GM23338 (cell line): ENCODE measurements around the gene ZNF496. TPM values are rescaled to one million over a fixed set of nuclear protein-coding genes. Genes with fewer than 3 reads are reported as not detected.

ENCODE experiments used
- ATAC-seq: fragments of 200-7000 bp; cut with Tn5 transposase; 3 replicates; pipeline ENCODE4 v1.9.1; 2020
- DNase-seq: peaks from one replicate; pipeline ENCODE4 v3.0.0-alpha.2; 2015; ENCODE audit warnings: low spot score
- H2AFZ ChIP-seq: fragments of 200-600 bp; sonication (generic); 2 replicates; pipeline ENCODE4 v1.8.0; 2016; ENCODE audit warnings: antibody characterized with exemption, mild to moderate bottlenecking, moderate library complexity
- H3F3A ChIP-seq: fragments of 200-600 bp; sonication (generic); replicated peaks from 2 replicates; pipeline ENCODE4 v1.8.0; 2017; ENCODE audit warnings: antibody characterized with exemption, mixed run types, low read depth
- H3K27ac ChIP-seq: fragments of 200-600 bp; sonication (generic); 2 replicates; pipeline ENCODE4 v1.6.1; 2016; ENCODE audit warnings: low read depth
- H3K27me3 ChIP-seq: fragments of 200-600 bp; sonication (generic); 2 replicates; pipeline ENCODE4 v1.8.0; 2016; ENCODE audit warnings: mild to moderate bottlenecking, mixed run types, moderate library complexity; ENCODE audit not compliant: insufficient read depth
- H3K36me3 ChIP-seq: fragments of 200-600 bp; sonication (generic); 2 replicates; pipeline ENCODE4 v1.8.0; 2016; ENCODE audit warnings: mild to moderate bottlenecking; ENCODE audit not compliant: insufficient read depth
- H3K4me1 ChIP-seq: fragments of 200-600 bp; sonication (generic); 2 replicates; pipeline ENCODE4 v1.8.0; 2016; ENCODE audit warnings: mild to moderate bottlenecking, moderate library complexity; ENCODE audit not compliant: insufficient read depth
- H3K4me2 ChIP-seq: fragments of 200-600 bp; sonication (generic); 2 replicates; pipeline ENCODE4 v1.7.1; 2017; ENCODE audit warnings: mixed run types
- H3K4me3 ChIP-seq: fragments of 200-600 bp; sonication (generic); 2 replicates; pipeline ENCODE4 v1.6.1; 2016; ENCODE audit warnings: mixed run types
- H3K79me2 ChIP-seq: fragments of 200-600 bp; sonication (generic); replicated peaks from 2 replicates; pipeline ENCODE4 v1.8.0; 2017; ENCODE audit warnings: mild to moderate bottlenecking; ENCODE audit not compliant: insufficient read depth
- H3K9me2 ChIP-seq: fragments of 200-600 bp; sonication (generic); 2 replicates; pipeline ENCODE4 v1.8.0; 2017; ENCODE audit not compliant: insufficient read depth
- H4K20me1 ChIP-seq: fragments of 200-600 bp; sonication (generic); replicated peaks from 2 replicates; pipeline ENCODE4 v1.8.0; 2017; ENCODE audit warnings: mild to moderate bottlenecking; ENCODE audit not compliant: insufficient read depth
- H3K27ac Mint-ChIP-seq: 2 replicates; pipeline ENCODE4 v1.8.0; 2020; ENCODE audit warnings: inconsistent platforms, mild to moderate bottlenecking, moderate library complexity, mixed read lengths
- H3K27me3 Mint-ChIP-seq: 3 replicates; pipeline ENCODE4 v1.8.0; 2022; ENCODE audit warnings: low read depth, mild to moderate bottlenecking, moderate library complexity, mixed read lengths, inconsistent platforms; ENCODE audit not compliant: insufficient read depth, poor library complexity
- H3K36me3 Mint-ChIP-seq: 3 replicates; pipeline ENCODE4 v1.8.0; 2021; ENCODE audit warnings: low read depth, mild to moderate bottlenecking, inconsistent platforms, moderate library complexity, mixed read lengths
- H3K4me1 Mint-ChIP-seq: 3 replicates; pipeline ENCODE4 v1.8.0; 2020; ENCODE audit warnings: mild to moderate bottlenecking, inconsistent platforms, mixed read lengths
- H3K4me3 Mint-ChIP-seq: 3 replicates; pipeline ENCODE4 v1.8.0; 2021; ENCODE audit warnings: moderate library complexity, mild to moderate bottlenecking, inconsistent platforms, mixed read lengths
- H3K9me3 Mint-ChIP-seq: 3 replicates; pipeline ENCODE4 v1.8.0; 2020; ENCODE audit warnings: moderate library complexity, mild to moderate bottlenecking, inconsistent platforms, mixed read lengths
- CREB1 ChIP-seq: fragments of 250-450 bp; sonication (Bioruptor Pico); IDR thresholded peaks from 2 replicates; pipeline ENCODE4 v1.5.0; 2020; ENCODE audit warnings: low read depth, mild to moderate bottlenecking, moderate library complexity
- EZH2 ChIP-seq: fragments of 200-600 bp; sonication (generic); IDR thresholded peaks from one replicate; pipeline ENCODE4 v1.8.0; 2017; ENCODE audit warnings: antibody characterized with exemption, mild to moderate bottlenecking, low read depth; ENCODE audit not compliant: unreplicated experiment
- EZH2phosphoT487 ChIP-seq: fragments of 200-600 bp; sonication (generic); IDR thresholded peaks from one replicate; pipeline ENCODE4 v1.8.1; 2018; ENCODE audit warnings: antibody characterized with exemption; ENCODE audit not compliant: unreplicated experiment
- JUNB ChIP-seq: IDR thresholded peaks from one replicate; pipeline ENCODE4 v1.6.1; 2016; ENCODE audit warnings: antibody characterized with exemption; ENCODE audit not compliant: unreplicated experiment
- NANOG ChIP-seq: IDR thresholded peaks from 2 replicates; pipeline ENCODE4 v1.6.1; 2016; ENCODE audit warnings: antibody characterized with exemption, borderline replicate concordance
- POLR2AphosphoS5 ChIP-seq: IDR thresholded peaks from 2 replicates; pipeline ENCODE4 v1.6.1; 2016; ENCODE audit warnings: antibody characterized with exemption, low read depth
- STAT1 ChIP-seq: IDR thresholded peaks from one replicate; pipeline ENCODE4 v1.6.1; 2016; ENCODE audit warnings: antibody characterized with exemption; ENCODE audit not compliant: unreplicated experiment
- ZNF114 ChIP-seq: fragments of 250-450 bp; sonication (Bioruptor Pico); IDR thresholded peaks from 2 replicates; pipeline ENCODE4 v1.5.0; 2020; ENCODE audit warnings: mild to moderate bottlenecking, moderate library complexity
- ZNF331 ChIP-seq: fragments of 250-450 bp; sonication (Bioruptor Pico); IDR thresholded peaks from 2 replicates; pipeline ENCODE4 v1.5.0; 2020; ENCODE audit warnings: low read depth, mild to moderate bottlenecking, moderate library complexity
- polyA plus RNA-seq: library from polyadenylated mRNA; unstranded; fragments of >200 nt; fragmentation: Nextera tagmentation; extraction: Ambion mirVana; gene quantifications from 2 replicates; pipeline ENCODE4 v1.2.1, GENCODE V29; 2016
- total RNA-seq: library from RNA; depleted of rRNA; stranded (reverse); fragments of >200 nt; shearing (Covaris generic); gene quantifications from 2 replicates; pipeline ENCODE4 v1.2.3, GENCODE V29; 2014
- TF ChIP-seq, protein P1 (sequence below): IDR thresholded peaks from one replicate; pipeline ENCODE4 v1.6.1; 2018; ENCODE audit warnings: antibody characterized with exemption; ENCODE audit not compliant: unreplicated experiment
- TF ChIP-seq, protein P2 (sequence below), 2 experiments: fragments of 200-600 bp in 1 of 2; sonication (generic) in 1 of 2; conservative IDR thresholded peaks; 2 replicates each; pipeline versions ENCODE4 v1.5.1 to v1.6.1; 2016 to 2017; ENCODE audit warnings: antibody characterized with exemption in 2 of 2, low read depth in 2 of 2, mild to moderate bottlenecking in 2 of 2, moderate library complexity in 1 of 2
- TF ChIP-seq, protein P3 (sequence below): fragments of 250-450 bp; sonication (Bioruptor Pico); IDR thresholded peaks from 2 replicates; pipeline ENCODE4 v1.5.0; 2020; ENCODE audit warnings: mild to moderate bottlenecking, moderate library complexity
- TF ChIP-seq, protein P4 (sequence below): IDR thresholded peaks from 2 replicates; pipeline ENCODE4 v1.6.1; 2016; ENCODE audit warnings: antibody characterized with exemption

ZNF496 gene
- total and polyA plus RNA-seq, 2 experiments from 2014 or later: 22.0 to 127 TPM

DNA sequence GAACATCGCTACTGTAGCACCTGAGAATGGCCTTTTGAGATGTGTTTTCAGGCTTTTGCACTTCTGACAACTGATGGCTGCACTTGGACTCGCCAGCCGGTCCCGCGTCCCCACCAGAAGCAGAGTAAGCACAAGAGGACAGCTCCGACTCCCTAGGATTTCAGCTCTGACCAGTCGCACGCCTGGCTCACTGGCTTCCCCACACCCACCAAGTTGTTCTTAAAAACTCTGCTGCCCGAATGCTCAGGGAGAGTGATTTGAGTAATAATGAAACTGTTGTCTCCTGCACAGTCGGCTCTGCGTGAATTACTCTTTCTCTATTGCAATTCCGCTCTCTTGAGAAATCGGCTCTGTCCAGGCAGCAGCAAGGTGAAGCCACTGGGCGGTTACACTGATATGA, 44.1 kb upstream of the ZNF496 start:
- peaks cover 22% of the 10 kb centered on the region for H3K9me3 Mint-ChIP-seq
- no peaks in the 10 kb centered on the region for H3K36me3 ChIP-seq
- TF ChIP-seq, protein P1, sequence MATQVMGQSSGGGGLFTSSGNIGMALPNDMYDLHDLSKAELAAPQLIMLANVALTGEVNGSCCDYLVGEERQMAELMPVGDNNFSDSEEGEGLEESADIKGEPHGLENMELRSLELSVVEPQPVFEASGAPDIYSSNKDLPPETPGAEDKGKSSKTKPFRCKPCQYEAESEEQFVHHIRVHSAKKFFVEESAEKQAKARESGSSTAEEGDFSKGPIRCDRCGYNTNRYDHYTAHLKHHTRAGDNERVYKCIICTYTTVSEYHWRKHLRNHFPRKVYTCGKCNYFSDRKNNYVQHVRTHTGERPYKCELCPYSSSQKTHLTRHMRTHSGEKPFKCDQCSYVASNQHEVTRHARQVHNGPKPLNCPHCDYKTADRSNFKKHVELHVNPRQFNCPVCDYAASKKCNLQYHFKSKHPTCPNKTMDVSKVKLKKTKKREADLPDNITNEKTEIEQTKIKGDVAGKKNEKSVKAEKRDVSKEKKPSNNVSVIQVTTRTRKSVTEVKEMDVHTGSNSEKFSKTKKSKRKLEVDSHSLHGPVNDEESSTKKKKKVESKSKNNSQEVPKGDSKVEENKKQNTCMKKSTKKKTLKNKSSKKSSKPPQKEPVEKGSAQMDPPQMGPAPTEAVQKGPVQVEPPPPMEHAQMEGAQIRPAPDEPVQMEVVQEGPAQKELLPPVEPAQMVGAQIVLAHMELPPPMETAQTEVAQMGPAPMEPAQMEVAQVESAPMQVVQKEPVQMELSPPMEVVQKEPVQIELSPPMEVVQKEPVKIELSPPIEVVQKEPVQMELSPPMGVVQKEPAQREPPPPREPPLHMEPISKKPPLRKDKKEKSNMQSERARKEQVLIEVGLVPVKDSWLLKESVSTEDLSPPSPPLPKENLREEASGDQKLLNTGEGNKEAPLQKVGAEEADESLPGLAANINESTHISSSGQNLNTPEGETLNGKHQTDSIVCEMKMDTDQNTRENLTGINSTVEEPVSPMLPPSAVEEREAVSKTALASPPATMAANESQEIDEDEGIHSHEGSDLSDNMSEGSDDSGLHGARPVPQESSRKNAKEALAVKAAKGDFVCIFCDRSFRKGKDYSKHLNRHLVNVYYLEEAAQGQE: no peak
- TF ChIP-seq POLR2AphosphoS5: no peak; the same call in 1 of the 2 replicates
- no peak for TF ChIP-seq CREB1 (CRISPR knock-in tag)
- no peak for TF ChIP-seq STAT1
- no peak for TF ChIP-seq JUNB
- TF ChIP-seq, protein P2, sequence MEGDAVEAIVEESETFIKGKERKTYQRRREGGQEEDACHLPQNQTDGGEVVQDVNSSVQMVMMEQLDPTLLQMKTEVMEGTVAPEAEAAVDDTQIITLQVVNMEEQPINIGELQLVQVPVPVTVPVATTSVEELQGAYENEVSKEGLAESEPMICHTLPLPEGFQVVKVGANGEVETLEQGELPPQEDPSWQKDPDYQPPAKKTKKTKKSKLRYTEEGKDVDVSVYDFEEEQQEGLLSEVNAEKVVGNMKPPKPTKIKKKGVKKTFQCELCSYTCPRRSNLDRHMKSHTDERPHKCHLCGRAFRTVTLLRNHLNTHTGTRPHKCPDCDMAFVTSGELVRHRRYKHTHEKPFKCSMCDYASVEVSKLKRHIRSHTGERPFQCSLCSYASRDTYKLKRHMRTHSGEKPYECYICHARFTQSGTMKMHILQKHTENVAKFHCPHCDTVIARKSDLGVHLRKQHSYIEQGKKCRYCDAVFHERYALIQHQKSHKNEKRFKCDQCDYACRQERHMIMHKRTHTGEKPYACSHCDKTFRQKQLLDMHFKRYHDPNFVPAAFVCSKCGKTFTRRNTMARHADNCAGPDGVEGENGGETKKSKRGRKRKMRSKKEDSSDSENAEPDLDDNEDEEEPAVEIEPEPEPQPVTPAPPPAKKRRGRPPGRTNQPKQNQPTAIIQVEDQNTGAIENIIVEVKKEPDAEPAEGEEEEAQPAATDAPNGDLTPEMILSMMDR (conservative IDR thresholded peaks at IDR 0.05; ENCODE audit: low read depth in 2 of 2): no peak
- no peak for TF ChIP-seq EZH2
- TF ChIP-seq ZNF331 (CRISPR knock-in tag): no peak
- no peak for TF ChIP-seq ZNF114 (CRISPR knock-in tag)
- TF ChIP-seq, protein P3, sequence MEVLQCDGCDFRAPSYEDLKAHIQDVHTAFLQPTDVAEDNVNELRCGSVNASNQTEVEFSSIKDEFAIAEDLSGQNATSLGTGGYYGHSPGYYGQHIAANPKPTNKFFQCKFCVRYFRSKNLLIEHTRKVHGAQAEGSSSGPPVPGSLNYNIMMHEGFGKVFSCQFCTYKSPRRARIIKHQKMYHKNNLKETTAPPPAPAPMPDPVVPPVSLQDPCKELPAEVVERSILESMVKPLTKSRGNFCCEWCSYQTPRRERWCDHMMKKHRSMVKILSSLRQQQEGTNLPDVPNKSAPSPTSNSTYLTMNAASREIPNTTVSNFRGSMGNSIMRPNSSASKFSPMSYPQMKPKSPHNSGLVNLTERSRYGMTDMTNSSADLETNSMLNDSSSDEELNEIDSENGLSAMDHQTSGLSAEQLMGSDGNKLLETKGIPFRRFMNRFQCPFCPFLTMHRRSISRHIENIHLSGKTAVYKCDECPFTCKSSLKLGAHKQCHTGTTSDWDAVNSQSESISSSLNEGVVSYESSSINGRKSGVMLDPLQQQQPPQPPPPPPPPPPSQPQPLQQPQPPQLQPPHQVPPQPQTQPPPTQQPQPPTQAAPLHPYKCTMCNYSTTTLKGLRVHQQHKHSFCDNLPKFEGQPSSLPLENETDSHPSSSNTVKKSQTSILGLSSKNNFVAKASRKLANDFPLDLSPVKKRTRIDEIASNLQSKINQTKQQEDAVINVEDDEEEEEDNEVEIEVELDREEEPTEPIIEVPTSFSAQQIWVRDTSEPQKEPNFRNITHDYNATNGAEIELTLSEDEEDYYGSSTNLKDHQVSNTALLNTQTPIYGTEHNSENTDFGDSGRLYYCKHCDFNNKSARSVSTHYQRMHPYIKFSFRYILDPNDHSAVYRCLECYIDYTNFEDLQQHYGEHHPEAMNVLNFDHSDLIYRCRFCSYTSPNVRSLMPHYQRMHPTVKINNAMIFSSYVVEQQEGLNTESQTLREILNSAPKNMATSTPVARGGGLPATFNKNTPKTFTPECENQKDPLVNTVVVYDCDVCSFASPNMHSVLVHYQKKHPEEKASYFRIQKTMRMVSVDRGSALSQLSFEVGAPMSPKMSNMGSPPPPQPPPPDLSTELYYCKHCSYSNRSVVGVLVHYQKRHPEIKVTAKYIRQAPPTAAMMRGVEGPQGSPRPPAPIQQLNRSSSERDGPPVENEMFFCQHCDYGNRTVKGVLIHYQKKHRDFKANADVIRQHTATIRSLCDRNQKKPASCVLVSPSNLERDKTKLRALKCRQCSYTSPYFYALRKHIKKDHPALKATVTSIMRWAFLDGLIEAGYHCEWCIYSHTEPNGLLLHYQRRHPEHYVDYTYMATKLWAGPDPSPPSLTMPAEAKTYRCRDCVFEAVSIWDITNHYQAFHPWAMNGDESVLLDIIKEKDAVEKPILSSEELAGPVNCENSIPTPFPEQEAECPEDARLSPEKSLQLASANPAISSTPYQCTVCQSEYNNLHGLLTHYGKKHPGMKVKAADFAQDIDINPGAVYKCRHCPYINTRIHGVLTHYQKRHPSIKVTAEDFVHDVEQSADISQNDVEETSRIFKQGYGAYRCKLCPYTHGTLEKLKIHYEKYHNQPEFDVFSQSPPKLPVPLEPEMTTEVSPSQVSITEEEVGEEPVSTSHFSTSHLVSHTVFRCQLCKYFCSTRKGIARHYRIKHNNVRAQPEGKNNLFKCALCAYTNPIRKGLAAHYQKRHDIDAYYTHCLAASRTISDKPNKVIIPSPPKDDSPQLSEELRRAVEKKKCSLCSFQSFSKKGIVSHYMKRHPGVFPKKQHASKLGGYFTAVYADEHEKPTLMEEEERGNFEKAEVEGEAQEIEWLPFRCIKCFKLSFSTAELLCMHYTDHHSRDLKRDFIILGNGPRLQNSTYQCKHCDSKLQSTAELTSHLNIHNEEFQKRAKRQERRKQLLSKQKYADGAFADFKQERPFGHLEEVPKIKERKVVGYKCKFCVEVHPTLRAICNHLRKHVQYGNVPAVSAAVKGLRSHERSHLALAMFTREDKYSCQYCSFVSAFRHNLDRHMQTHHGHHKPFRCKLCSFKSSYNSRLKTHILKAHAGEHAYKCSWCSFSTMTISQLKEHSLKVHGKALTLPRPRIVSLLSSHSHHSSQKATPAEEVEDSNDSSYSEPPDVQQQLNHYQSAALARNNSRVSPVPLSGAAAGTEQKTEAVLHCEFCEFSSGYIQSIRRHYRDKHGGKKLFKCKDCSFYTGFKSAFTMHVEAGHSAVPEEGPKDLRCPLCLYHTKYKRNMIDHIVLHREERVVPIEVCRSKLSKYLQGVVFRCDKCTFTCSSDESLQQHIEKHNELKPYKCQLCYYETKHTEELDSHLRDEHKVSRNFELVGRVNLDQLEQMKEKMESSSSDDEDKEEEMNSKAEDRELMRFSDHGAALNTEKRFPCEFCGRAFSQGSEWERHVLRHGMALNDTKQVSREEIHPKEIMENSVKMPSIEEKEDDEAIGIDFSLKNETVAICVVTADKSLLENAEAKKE (CRISPR knock-in tag): no peak
- TF ChIP-seq EZH2phosphoT487: no peak
- no peak for TF ChIP-seq NANOG
- TF ChIP-seq, protein P4, sequence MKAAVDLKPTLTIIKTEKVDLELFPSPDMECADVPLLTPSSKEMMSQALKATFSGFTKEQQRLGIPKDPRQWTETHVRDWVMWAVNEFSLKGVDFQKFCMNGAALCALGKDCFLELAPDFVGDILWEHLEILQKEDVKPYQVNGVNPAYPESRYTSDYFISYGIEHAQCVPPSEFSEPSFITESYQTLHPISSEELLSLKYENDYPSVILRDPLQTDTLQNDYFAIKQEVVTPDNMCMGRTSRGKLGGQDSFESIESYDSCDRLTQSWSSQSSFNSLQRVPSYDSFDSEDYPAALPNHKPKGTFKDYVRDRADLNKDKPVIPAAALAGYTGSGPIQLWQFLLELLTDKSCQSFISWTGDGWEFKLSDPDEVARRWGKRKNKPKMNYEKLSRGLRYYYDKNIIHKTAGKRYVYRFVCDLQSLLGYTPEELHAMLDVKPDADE: no peak
- H3K4me3 ChIP-seq: peak overlapping the region; percentile 32
- H3K27me3 Mint-ChIP-seq: peaks cover 25% of the 10 kb centered on the region
- H3K27me3 ChIP-seq: no peaks in the 10 kb centered on the region
- peaks cover 23% of the 10 kb centered on the region for H3F3A ChIP-seq
- peak overlapping the region; percentile 58 for H3K4me3 Mint-ChIP-seq
- H3K36me3 Mint-ChIP-seq: peaks cover 22% of the 10 kb centered on the region
- peak overlapping the region; percentile 38; the same call in 1 of the 2 replicates for H2AFZ ChIP-seq
- peak overlapping the region; percentile 61 for H3K4me2 ChIP-seq
- DNase-seq: peak; percentile 58
- no peaks in the 10 kb centered on the region for H4K20me1 ChIP-seq
- no peaks in the 10 kb centered on the region for H3K79me2 ChIP-seq
- H3K4me1 Mint-ChIP-seq: peaks cover 59% of the 10 kb centered on the region
- H3K27ac Mint-ChIP-seq: peak overlapping the region; percentile 90
- peak; percentile 39 for ATAC-seq
- H3K4me1 ChIP-seq: peaks cover 44% of the 10 kb centered on the region
- H3K9me2 ChIP-seq: no peaks in the 10 kb centered on the region
- peak overlapping the region; percentile 40 for H3K27ac ChIP-seq
